ENCODE data around the gene NUB1.
A peak's percentile ranks its signal among the peaks of the same experiment; 100 is the strongest.

NUB1 gene

GRCh38 chr7:151405588-151405987 is 64.0 kb downstream of the NUB1 start:
- peak overlapping the region; percentile 62 for H3K23ac ChIP-seq (ENCODE audit: low read depth, low read length, poor library complexity)
- H3K4ac ChIP-seq (ENCODE audit: low read length) = no peak overlapping the region
- H2BK15ac ChIP-seq (ENCODE audit: low read length) = no peak overlapping the region
- no peak overlapping the region for H2BK12ac ChIP-seq (ENCODE audit: low read length)
- no peak overlapping the region for H3K4me3 ChIP-seq (ENCODE audit: low read length in 2 of 2)
- H3K18ac ChIP-seq (ENCODE audit: low read length) = no peak overlapping the region
- peaks cover 7 to 13% of the 10 kb centered on the region in 2 donors for H3K4me1 ChIP-seq (ENCODE audit: control insufficient read depth in 2 of 2, insufficient read depth in 1 of 2, low read depth in 1 of 2, low read length in 2 of 2)
- peak overlapping the region; percentile 59 for H2AK5ac ChIP-seq (ENCODE audit: low read depth, low read length)
- H3K27me3 ChIP-seq (ENCODE audit: control insufficient read depth in 3 of 3, insufficient read depth in 3 of 3, low read depth in 1 of 3, low read length in 3 of 3) = peaks cover 0 to 5% (median 0%) of the 10 kb centered on the region in 3 experiments
- no peak overlapping the region for H3K9ac ChIP-seq (ENCODE audit: low read depth, low read length, poor library complexity)
- no peaks in the 10 kb centered on the region for H3K9me3 ChIP-seq (replicated peaks in 1 of 2; ENCODE audit: control insufficient read depth in 2 of 2, insufficient read depth in 1 of 2, low read depth in 1 of 2, low read length in 2 of 2)
- no peak overlapping the region for H2BK120ac ChIP-seq (ENCODE audit: low read depth, low read length)
- no peak overlapping the region for H3K27ac ChIP-seq (replicated peaks; ENCODE audit: low read length)
- no peak overlapping the region for H4K8ac ChIP-seq (ENCODE audit: low read depth, low read length)
- H4K91ac ChIP-seq (ENCODE audit: low read depth, low read length, poor library complexity) = no peak overlapping the region
- no peak for DNase-seq (ENCODE audit: low spot score)
- H3K36me3 ChIP-seq (replicated peaks in 1 of 2; ENCODE audit: control insufficient read depth in 2 of 2, insufficient read depth in 2 of 2, low read length in 2 of 2) = peaks cover 3 to 19% of the 10 kb centered on the region in 2 donors
- H3K79me1 ChIP-seq (ENCODE audit: low read depth, low read length) = peaks cover 7% of the 10 kb centered on the region
- no peak overlapping the region for H3K4me2 ChIP-seq (ENCODE audit: insufficient read depth, low read length, poor library complexity, severe bottlenecking)
- H2AFZ ChIP-seq (ENCODE audit: low read length) = no peak overlapping the region
- no CpG with 5 or more reads among the region's 10 CpGs for WGBS, 2 donors (ENCODE audit: extremely low coverage in 2 of 2, insufficient read length in 2 of 2, insufficient replicate concordance in 1 of 2)
- H2BK5ac ChIP-seq (ENCODE audit: low read length) = no peak overlapping the region
- H3K14ac ChIP-seq (ENCODE audit: low read length) = no peak overlapping the region

GRCh38 chr7:151406051-151406875 is 64.7 kb downstream of the NUB1 start:
- Histone ChIP-seq H3K27me3 (ENCODE audit: control insufficient read depth in 3 of 3, insufficient read depth in 3 of 3, low read depth in 1 of 3, low read length in 3 of 3) (peaks cover 0 to 5% (median 0%) of the 10 kb centered on the region in 3 experiments), H3K9ac (ENCODE audit: low read depth, low read length, poor library complexity) (no peak overlapping the region), H3K79me1 (ENCODE audit: low read depth, low read length) (peaks cover 7% of the 10 kb centered on the region), H3K27ac (replicated peaks; ENCODE audit: low read length) (no peak overlapping the region), H2BK15ac (ENCODE audit: low read length) (no peak overlapping the region), H3K9me3 (replicated peaks in 1 of 2; ENCODE audit: control insufficient read depth in 2 of 2, insufficient read depth in 1 of 2, low read depth in 1 of 2, low read length in 2 of 2) (no peaks in the 10 kb centered on the region), H2BK120ac (ENCODE audit: low read depth, low read length) (no peak overlapping the region), H3K14ac (ENCODE audit: low read length) (no peak overlapping the region), H2AFZ (ENCODE audit: low read length) (no peak overlapping the region), H2AK5ac (ENCODE audit: low read depth, low read length) (no peak overlapping the region), H3K4me3 (ENCODE audit: low read length in 2 of 2) (no peak overlapping the region), H4K8ac (ENCODE audit: low read depth, low read length) (no peak overlapping the region), H3K4me1 (ENCODE audit: control insufficient read depth in 2 of 2, insufficient read depth in 1 of 2, low read depth in 1 of 2, low read length in 2 of 2) (peaks cover 7 to 14% of the 10 kb centered on the region in 2 donors), H3K23ac (ENCODE audit: low read depth, low read length, poor library complexity) (peak overlapping the region; percentile 44), H3K18ac (ENCODE audit: low read length) (no peak overlapping the region), H3K4me2 (ENCODE audit: insufficient read depth, low read length, poor library complexity, severe bottlenecking) (no peak overlapping the region), H3K36me3 (replicated peaks in 1 of 2; ENCODE audit: control insufficient read depth in 2 of 2, insufficient read depth in 2 of 2, low read length in 2 of 2) (peaks cover 3 to 19% of the 10 kb centered on the region in 2 donors), H4K91ac (ENCODE audit: low read depth, low read length, poor library complexity) (no peak overlapping the region), H3K4ac (ENCODE audit: low read length) (no peak overlapping the region), H2BK12ac (ENCODE audit: low read length) (no peak overlapping the region), H2BK5ac (ENCODE audit: low read length) (no peak overlapping the region)
- DNase-seq (ENCODE audit: low spot score) = no peak
- no CpG with 5 or more reads among the region's 24 CpGs for WGBS, 2 donors (ENCODE audit: extremely low coverage in 2 of 2, insufficient read length in 2 of 2, insufficient replicate concordance in 1 of 2)

- Histone ChIP-seq H3K36me3 (replicated peaks in 1 of 2; ENCODE audit: control insufficient read depth in 2 of 2, insufficient read depth in 2 of 2, low read length in 2 of 2) (peaks cover 3 to 19% of the 10 kb centered on the region in 2 donors), H2AFZ (ENCODE audit: low read length) (no peak overlapping the region), H2BK12ac (ENCODE audit: low read length) (no peak overlapping the region), H3K27ac (replicated peaks; ENCODE audit: low read length) (no peak overlapping the region), H3K14ac (ENCODE audit: low read length) (no peak overlapping the region), H3K9me3 (replicated peaks in 1 of 2; ENCODE audit: control insufficient read depth in 2 of 2, insufficient read depth in 1 of 2, low read depth in 1 of 2, low read length in 2 of 2) (no peaks in the 10 kb centered on the region), H2BK15ac (ENCODE audit: low read length) (no peak overlapping the region), H3K9ac (ENCODE audit: low read depth, low read length, poor library complexity) (no peak overlapping the region), H4K8ac (ENCODE audit: low read depth, low read length) (no peak overlapping the region), H3K27me3 (ENCODE audit: control insufficient read depth in 3 of 3, insufficient read depth in 3 of 3, low read depth in 1 of 3, low read length in 3 of 3) (peaks cover 0 to 5% (median 0%) of the 10 kb centered on the region in 3 experiments), H3K23ac (ENCODE audit: low read depth, low read length, poor library complexity) (peak overlapping the region; percentile 59), H3K18ac (ENCODE audit: low read length) (no peak overlapping the region), H3K4me1 (ENCODE audit: control insufficient read depth in 2 of 2, insufficient read depth in 1 of 2, low read depth in 1 of 2, low read length in 2 of 2) (peaks cover 9 to 16% of the 10 kb centered on the region in 2 donors), H3K4me2 (ENCODE audit: insufficient read depth, low read length, poor library complexity, severe bottlenecking) (no peak overlapping the region), H4K91ac (ENCODE audit: low read depth, low read length, poor library complexity) (no peak overlapping the region), H2AK5ac (ENCODE audit: low read depth, low read length) (no peak overlapping the region), H3K4me3 (ENCODE audit: low read length in 2 of 2) (no peak overlapping the region), H2BK5ac (ENCODE audit: low read length) (no peak overlapping the region), H2BK120ac (ENCODE audit: low read depth, low read length) (no peak overlapping the region), H3K4ac (ENCODE audit: low read length) (no peak overlapping the region), H3K79me1 (ENCODE audit: low read depth, low read length) (peaks cover 7% of the 10 kb centered on the region)
- DNase-seq (ENCODE audit: low spot score) = no peak
- no CpG with 5 or more reads among the region's 9 CpGs for WGBS, 2 donors (ENCODE audit: extremely low coverage in 2 of 2, insufficient read length in 2 of 2, insufficient replicate concordance in 1 of 2)
These were observed 65.4 kb downstream of the NUB1 start for GRCh38 chr7:151406886-151407583.

GRCh38 chr7:151408498-151408838 is 66.9 kb downstream of the NUB1 start:
- Histone ChIP-seq H4K8ac (ENCODE audit: low read depth, low read length) (no peak overlapping the region), H3K4ac (ENCODE audit: low read length) (no peak overlapping the region), H2BK120ac (ENCODE audit: low read depth, low read length) (no peak overlapping the region), H3K36me3 (replicated peaks in 1 of 2; ENCODE audit: control insufficient read depth in 2 of 2, insufficient read depth in 2 of 2, low read length in 2 of 2) (peaks cover 3 to 19% of the 10 kb centered on the region in 2 donors), H4K91ac (ENCODE audit: low read depth, low read length, poor library complexity) (no peak overlapping the region), H2BK5ac (ENCODE audit: low read length) (no peak overlapping the region), H2BK15ac (ENCODE audit: low read length) (peak overlapping the region; percentile 89), H3K9ac (ENCODE audit: low read depth, low read length, poor library complexity) (peak overlapping the region; percentile 83), H2BK12ac (ENCODE audit: low read length) (no peak overlapping the region), H3K4me1 (ENCODE audit: control insufficient read depth in 2 of 2, insufficient read depth in 1 of 2, low read depth in 1 of 2, low read length in 2 of 2) (peaks cover 9 to 16% of the 10 kb centered on the region in 2 donors), H3K27ac (replicated peaks; ENCODE audit: low read length) (no peak overlapping the region), H3K79me1 (ENCODE audit: low read depth, low read length) (peaks cover 7% of the 10 kb centered on the region), H3K18ac (ENCODE audit: low read length) (peak overlapping the region; percentile 1), H3K4me2 (ENCODE audit: insufficient read depth, low read length, poor library complexity, severe bottlenecking) (peak overlapping the region; percentile 80), H2AK5ac (ENCODE audit: low read depth, low read length) (peak overlapping the region; percentile 94), H3K4me3 (ENCODE audit: low read length in 2 of 2) (peak overlapping the region; percentile 91 to 96), H3K14ac (ENCODE audit: low read length) (no peak overlapping the region), H2AFZ (ENCODE audit: low read length) (no peak overlapping the region), H3K9me3 (replicated peaks in 1 of 2; ENCODE audit: control insufficient read depth in 2 of 2, insufficient read depth in 1 of 2, low read depth in 1 of 2, low read length in 2 of 2) (peaks cover 0 to 2% of the 10 kb centered on the region in 2 donors), H3K23ac (ENCODE audit: low read depth, low read length, poor library complexity) (peak overlapping the region; percentile 22), H3K27me3 (ENCODE audit: control insufficient read depth in 3 of 3, insufficient read depth in 3 of 3, low read depth in 1 of 3, low read length in 3 of 3) (peaks cover 0 to 5% (median 5%) of the 10 kb centered on the region in 3 experiments)
- no peak for DNase-seq (ENCODE audit: low spot score)
- WGBS, 2 donors (ENCODE audit: extremely low coverage in 2 of 2, insufficient read length in 2 of 2, insufficient replicate concordance in 1 of 2) = no CpG with 5 or more reads among the region's 7 CpGs

Data from neuronal stem cell (in vitro differentiated cells).